Stimulated activated CD4-positive, alpha-beta T cell treated with anti-CD3 and anti-CD28 coated beads, Interleukin-1b, Interleukin-23, amount 100 ng/mL, for 48 hours (primary cell): ENCODE results near the gene VEPH1.

Experiments
- DNase-seq: peaks from one replicate; pipeline ENCODE4 v3.0.0-alpha.2; 2020

The VEPH1 gene

DNA sequence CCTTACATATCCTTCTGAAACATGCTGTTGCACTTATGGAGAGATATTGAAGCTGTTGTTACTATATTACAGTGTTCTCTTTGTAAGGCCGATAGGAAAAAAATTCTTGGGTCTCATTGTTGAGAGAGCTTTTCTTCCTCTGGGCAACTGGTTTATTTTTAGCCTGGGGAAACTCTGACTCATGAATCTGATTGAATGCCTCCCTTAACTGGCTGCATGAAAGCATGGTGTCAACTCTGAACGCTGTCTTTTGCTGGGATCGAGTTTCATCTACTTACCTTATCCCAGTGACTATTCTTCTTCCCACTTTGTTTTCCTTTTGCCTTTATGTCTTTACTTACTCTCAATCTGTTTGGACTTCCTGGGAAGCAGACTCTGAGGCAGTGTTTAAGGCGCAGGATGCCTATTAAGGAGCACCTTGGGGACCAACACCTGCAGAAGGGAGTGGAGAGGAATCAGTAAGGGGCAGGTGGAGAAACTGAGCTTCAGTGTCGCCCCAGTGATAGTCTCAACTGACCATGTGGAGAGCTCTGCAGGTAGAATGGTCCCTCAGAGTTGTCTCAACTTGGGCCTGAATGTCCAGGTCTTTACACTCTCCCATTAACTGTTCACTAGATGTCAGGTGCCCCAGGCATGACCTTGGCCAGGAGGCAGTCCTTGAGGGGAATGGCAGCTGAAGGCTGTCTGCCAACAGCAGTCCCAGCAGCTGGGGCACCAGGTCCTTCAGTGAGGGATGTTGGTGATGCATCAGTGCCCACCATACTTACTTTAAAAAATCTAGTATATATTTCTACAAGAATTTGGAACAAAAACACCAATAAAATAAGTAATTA is 254.4 kb downstream of the VEPH1 start:
- DNase-seq = no peak

- no peak for DNase-seq
These were observed 255.8 kb downstream of the VEPH1 start for GRCh38 chr3:157247391-157247790.

DNA sequence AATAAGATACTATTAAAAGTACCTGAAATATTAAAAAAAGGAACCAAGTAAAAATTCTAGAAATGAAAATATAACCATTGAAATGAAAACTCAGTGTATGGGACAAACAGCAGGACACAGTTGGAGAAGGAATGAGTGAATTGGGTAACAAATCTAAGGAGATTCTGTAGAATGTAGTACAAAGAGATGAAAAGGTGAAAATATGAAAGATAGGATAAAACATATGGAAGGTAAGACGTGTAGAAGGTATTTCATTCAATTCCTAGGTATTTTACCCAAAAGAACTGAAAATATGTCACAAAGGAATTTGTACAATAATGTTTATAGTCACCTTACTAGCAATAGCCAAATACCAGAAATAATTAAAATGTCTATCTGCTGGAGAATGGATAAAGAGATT is 260.4 kb downstream of the VEPH1 start:
- DNase-seq = no peak

DNA sequence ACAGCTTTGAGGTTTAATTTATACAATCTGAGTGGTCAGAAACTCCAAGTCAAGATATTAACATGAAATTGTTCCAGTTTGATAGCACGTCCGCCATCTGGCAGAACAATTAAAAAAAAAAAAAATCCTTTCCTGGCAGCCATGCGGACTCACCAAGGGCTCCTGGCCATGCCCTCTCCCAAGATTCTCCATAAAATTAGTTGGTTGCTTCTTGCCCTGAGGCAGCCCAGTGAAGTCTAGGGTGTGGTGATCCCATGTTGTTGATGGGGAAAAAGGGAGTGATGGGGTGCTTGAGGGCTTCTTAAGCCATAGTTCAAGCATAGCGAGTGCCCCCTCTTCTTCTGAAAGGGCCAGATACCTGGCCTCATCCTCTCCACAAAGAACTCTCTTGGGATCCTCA is 261.6 kb downstream of the VEPH1 start:
- no peak for DNase-seq

DNA sequence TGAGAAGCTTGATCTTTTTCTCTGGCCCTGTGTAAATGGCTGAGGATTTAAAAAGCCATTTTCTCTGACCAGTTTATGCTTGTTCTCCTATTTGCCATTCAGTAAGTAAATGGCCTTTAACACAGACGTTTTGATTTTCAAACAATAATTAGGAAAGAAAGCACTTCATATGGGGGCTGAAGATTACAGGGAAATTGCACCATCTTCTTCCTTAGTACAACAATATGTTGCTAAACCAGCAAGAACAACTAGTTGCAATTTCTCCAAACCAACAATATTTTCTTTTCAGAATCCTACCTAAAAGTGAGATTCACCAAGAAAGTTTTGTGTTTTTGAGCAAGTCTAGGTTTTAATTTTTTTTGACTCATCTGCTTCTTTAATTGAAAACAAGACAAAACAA is 262.8 kb downstream of the VEPH1 start:
- DNase-seq = no peak

DNA sequence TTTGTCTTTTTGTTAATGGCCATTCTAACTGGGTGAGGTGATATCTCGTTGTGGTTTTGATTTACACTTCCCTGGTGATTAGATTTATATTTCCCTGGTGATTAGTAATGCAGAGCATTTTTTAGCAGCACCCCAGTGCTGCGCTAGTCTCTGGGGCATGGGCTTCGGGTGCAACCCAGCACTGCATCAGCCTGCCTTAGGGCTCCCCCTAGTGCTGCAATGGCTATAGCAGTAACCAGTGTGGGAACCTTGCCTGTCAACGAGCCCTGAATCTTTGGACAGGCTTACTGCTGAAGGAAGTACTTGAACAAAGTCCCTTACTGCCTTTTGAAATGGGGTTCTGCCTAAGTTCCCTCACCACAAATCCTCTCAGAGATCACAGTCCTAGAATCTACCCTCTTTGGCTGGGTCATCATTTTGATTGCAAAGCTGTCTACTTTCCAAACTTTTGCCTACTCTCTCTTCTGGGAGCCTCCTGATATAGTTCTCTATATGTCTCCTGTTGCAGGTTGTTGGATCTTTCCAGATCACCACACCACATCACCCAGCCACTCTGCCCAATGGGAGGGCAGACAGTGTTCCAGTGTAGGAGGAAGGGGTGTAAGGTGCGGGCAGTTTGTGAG is 264.0 kb downstream of the VEPH1 start:
- DNase-seq = peak; percentile 79

- no peak for DNase-seq
These were observed 264.8 kb downstream of the VEPH1 start for GRCh38 chr3:157238457-157238856.

GRCh38 chr3:157237886-157238285 is 265.3 kb downstream of the VEPH1 start:
- no peak for DNase-seq

- DNase-seq = no peak
These were observed 267.9 kb downstream of the VEPH1 start for GRCh38 chr3:157235291-157235690.

- DNase-seq = no peak
These were observed 269.3 kb downstream of the VEPH1 start for GRCh38 chr3:157233923-157234322.

- no peak for DNase-seq
These were observed 271.1 kb downstream of the VEPH1 start for GRCh38 chr3:157232141-157232540.

- no peak for DNase-seq
These were observed 272.1 kb downstream of the VEPH1 start for GRCh38 chr3:157231071-157231470.

DNA sequence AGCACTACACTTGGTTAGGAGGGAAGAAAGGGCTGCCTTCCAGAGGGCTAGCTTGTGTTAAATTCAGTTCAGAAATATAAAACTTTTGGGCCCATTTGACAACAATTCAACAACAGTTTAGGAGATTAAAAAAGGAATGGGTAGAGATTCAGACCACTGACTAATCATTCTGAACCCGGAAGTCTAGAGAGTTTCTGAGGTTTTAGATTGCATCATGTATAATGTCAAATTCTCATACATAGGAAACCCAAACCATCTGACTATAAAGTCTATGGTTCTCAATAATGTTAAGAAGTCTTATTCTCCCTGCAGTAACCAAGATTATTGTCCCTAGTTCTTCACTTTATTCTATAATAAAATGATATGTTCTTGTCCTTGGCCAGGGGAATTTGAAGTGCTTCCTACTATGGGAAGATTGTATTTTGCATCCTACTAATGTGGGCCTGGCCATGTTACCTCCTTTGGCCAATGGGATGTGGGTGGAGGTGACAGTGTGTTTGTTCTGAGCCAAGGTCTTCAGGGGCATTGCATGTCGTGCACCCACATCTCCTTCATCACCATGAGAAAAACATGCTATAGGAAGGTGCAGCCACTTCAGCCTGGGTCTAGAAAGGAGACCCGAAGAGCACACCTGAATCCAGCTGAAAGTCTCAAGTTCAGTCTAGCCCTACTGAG is 276.9 kb downstream of the VEPH1 start:
- no peak for DNase-seq

GRCh38 chr3:157225001-157225400 is 278.2 kb downstream of the VEPH1 start:
- no peak for DNase-seq

- no peak for DNase-seq
These were observed 282.3 kb downstream of the VEPH1 start for GRCh38 chr3:157220883-157221282.

GRCh38 chr3:157220211-157220610 is 283.0 kb downstream of the VEPH1 start:
- DNase-seq = no peak

DNA sequence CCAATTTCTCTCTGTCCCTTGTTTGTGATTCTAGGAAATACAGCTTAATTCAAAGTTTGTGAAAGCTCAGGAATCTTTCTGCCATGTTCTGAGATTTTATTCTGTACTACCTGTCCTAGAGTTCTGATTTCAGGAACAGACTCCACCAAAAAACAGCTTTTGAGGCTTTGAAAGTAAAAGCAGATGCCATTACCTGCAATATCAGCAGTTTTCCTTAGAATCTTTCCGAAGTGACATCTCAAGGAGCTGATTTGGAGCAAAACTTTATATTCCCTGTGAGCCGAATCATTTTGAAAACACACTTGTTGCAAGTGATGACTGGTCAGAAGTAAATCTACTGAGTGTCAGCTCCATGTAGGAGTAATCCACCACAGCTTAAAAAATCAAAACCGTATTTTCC is 284.0 kb downstream of the VEPH1 start:
- DNase-seq = no peak
